GM18519 (cell line): ENCODE measurements around the gene HINT2.
A peak's percentile ranks its signal among the peaks of the same experiment; 100 is the strongest.

Source experiments
- ATAC-seq: cut with Tn5 transposase; IDR thresholded peaks from one replicate; pipeline ENCODE4 v1.9.1; 2021; ENCODE audit warnings: mild to moderate bottlenecking, moderate library complexity; ENCODE audit not compliant: unreplicated experiment, low FRiP score

Gene HINT2

DNA sequence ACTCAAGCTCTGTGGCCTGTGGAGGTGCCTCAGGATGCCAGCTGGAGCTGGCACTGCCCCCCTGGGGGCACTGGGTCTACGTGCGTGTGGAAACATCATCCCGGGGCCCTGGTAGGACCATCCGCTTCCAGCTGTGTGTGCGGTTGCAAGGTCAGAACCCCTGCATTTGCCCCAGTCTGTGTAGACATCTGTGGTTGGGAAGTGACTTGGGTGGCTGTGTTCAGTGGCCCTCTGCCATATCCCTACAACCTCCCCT, 26.7 kb upstream of the HINT2 start:
- no peak for ATAC-seq

DNA sequence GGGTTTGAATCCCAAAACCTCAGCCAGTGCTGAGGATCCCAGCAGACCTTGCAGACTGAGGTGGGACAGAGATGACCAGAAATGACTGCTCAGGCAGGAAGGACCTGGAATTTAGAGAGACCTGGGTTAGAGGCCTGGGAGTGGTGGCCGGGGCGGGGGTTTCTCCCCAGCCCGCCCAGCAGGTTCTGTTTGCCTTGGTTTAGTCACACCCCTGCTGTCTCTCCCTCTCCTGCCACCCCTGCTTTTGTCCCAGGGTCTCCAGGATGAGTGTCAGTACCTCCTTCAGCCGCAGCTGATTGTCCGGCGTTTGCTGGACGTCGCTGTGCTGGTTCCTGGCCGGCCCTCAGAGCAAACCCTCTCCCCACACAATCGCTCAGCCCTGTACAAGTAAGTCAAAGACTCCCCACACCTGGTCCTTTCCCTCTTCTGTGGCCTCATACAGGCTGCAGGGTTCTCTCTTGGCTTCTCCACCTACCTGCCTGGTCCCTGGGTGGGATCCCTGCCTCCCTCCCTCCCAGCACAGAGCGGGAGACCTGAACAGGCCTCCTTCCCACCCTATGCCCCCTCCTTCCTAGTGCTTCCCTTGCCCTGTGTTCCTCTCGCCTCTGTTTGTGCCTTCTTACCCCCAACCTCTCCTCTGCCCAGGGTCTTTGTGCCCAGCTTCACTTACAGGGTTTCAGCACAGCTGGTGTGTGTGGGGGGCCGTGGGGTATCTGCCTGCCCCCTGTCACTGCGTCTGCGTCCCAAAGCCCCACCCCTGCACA, 26.2 kb upstream of the HINT2 start:
- no peak for ATAC-seq

DNA sequence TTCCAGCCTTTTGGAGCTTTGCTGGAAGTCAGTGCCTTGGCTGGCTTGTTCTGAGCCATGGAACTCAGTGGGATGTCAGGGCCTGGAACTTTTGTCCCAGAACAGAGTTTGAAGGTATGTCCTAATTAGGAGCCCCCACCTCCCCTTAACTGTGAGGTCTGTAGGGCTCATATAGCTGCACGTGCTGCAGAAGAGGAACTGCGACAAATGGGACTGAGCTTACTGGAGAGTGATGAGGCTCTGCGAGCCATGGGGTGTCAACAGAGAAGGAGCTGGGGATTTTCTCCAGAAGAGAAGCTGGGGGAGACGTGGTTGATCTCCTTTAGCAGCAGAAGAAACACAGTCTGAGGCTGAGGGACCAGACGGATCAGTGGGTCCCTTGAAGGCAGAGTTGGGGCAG, 25.1 kb upstream of the HINT2 start:
- ATAC-seq, result no peak

DNA sequence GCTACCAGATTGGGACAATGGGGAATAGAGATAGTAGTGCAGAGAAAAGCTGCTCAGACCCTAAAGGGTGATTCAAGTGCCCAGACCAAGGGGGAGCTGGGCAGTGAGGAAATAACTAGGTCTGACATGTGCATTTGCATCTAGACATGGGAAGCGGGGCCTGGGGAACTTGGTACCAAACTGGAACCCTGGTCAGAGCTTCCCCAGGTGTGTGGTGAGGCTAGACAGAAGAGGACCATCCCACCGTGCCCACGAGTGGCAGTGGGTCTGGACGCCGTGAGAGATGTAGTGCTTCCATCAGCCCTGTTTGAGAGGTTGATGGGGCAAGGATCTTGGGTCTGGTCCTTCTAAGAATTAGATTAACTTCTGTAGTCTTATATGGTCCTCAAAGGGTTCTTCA, 21.8 kb upstream of the HINT2 start:
- ATAC-seq, result no peak

DNA sequence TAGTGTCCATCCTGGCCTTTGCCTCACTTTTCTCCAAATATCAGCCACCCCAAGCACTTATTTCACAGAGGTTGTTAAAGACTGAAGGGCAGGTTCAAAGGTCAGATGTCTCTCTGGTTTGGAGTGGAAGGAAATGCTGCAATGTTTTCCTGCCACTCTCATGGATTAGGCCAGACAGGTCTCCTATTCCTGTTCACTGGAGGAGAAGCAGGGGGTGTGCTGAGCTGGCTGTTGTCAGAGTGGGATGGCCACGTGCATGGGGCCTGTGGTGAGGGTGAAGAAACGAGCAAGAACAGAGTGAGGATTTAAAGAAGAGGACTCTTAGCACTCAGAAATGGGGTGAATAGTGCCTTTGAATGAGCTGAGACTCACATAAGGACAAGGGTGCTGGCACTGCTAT, 20.9 kb upstream of the HINT2 start:
- ATAC-seq, result no peak

DNA sequence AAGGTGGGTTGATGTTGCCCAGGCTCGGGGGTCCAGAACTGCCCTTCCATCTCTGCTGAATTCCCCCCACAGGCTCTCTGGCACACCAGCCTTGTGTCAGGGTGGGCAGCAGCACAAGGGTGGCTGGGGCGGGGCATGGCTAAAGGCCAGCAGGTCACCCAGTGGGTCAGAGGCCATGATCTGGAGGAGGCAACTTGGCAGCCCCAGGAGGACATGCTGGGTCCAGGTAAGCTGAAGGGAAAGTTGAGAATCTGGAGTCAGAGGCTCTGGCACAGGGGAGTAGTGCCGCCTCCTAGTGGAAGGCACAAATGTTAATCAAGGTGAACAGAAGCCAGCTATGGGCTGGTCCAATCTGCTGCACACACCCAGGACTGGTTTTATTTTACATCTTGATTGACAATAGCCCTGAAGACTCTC, 20.4 kb upstream of the HINT2 start:
- ATAC-seq, result no peak

DNA sequence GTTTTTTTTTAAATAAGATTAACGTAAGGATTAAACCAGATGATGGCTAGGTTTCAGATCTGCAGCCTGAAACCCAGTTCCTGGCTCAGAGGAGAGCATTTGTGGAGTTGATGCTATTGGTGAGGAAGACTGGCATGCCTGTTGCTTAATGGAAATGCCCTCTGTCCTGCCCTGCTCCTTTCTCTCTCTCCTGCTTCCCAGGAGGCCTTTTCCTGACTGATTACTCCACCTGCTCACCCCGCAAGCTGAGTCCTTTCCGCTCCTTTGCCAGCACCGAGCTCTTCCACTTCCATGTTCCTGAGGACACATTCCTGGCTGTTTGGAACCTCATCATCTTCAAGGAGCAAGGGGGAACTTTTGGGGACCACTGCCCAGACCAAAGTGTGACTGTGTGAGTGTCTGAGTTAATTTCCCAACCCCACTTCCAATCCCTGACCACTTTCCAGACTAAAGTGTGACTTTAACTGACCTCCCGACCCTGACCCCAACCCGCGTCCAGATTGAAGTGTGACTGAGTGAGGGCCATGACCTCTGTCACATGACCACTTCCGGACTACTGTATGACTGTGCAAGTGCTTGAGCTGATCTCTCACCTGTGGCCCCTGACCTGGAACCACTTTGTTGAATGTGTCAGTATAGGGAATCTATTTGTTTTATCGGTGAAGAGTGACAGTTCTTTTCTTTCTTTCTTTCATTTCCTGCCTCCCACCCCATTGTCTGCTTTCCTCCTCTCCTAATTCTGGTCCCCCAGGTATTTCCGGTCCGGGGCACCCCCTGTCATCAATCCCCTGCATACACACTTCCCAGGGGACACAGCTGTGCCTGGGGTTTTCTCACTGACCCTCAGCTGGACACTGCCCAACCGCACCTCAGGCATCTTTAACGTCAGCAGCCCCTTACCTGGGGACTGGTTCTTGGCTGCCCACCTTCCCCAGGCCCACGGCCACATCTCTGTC, 19.7 kb upstream of the HINT2 start:
- no peak for ATAC-seq

DNA sequence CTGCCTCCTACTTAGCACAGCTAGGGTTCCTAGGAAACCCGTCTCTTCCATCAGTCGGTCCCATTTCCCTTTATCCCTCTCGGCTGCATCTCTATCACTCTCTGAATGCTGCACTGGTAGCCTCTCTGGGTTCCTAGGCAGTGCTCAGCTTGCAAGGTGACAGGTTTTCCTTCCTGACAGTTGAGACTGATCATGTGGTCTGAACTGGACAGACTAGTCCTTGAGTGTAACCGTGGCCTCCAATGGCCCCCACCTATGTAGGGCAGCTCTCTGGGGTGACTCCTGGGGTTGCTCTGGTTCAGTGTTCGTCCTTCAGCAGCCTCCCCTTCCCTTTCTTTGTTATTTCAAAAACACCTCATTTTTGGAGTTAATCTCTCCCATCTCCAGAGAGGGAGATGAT, 18.0 kb upstream of the HINT2 start:
- ATAC-seq, result no peak

DNA sequence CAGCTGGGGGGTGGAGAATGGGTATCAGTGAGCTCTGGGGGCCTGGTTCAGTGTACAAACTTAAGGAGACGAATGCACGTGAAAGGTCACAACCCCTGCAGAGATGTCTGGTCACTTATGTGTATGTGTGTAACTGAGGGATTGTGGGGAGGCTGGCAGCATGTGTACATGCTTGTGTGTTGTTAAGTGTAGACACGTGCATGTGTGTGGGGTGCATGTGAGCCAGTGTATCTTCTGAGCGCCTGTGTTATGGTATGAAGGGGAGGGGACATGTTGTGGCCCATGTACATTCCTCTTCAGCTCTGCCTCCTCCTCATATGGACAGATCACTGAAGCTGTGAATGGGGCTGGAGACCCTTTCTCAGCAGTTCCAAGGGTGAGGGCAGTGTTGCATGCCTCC, 16.2 kb upstream of the HINT2 start:
- no peak for ATAC-seq

DNA sequence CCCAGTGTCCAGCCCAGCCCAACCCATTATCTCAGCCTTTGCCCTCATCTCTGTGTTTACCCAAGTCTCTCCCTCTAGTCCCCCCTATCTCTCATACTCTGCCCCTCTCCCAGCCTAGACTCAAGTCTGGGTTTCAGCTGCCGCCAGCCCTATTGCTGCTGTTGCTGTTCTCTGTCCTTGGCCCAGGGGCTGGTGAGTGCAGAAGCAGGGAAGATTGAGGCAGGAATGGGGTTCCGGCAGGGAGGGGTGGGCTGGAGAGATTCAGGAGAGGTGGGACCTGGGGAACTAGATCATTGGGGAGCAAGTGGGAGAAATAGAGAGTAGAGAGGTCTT, 14.9 kb upstream of the HINT2 start:
- ATAC-seq, result no peak

DNA sequence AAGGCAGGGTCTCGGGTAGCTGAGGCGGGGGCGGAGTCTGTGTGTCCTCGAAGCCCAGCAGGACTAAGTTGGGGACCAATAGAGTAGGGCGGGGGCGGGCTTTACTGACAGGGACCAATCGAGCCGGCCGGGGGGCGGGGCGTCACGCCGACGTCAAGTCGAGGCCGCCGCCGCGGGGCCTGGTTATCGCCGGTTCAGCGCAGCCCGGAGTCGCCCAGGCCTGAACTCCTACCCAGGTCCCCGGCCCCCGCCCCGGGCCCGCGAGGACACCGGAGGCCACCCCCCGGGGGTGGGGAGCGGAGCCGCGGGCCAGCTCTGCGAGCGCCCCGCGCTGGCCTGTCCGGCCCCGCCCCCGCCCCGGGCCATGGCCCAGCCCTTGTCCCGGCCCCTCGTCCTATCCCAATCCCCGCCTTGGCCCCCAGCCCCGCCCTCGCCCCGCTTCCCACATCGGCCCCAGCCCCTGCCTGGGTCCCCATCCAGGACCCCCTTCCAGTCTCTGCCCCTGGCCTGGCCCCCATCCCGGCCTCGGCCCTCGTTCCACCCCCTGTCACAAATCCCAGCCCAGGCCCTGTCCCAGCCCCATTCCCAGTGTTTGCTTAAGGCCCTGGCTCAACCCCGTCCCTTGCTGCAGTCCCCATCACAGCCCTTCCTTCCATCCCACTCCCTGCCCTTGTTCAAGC, 14.4 kb upstream of the HINT2 start, which contains the start of gene TMEM8B:
Gene TMEM8B, plus strand, starts transcription at position 145 of the 680 bp plus-strand sequence. Its CDS starts 220 bp downstream, at position 365.
- peak; percentile 31 for ATAC-seq

DNA sequence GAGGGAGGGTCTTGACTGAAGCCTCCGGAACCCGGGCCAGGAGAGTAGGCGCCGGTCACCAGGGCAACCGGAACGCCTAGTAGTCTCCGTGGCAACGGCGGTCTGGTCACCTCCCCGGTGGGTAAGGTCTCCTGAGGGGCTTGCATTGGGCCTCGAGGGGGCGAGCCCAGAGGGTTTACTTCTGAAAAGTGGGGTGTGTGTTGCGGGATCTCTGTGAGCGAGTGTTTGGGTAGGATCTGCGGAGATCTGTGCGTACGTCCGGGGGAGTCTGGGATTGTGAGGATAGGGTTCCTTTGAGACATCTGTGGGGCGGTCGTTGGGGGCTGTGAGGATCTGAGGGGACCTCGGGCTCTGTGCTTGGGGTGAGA, 13.9 kb upstream of the HINT2 start, which contains the start of gene FAM221B:
Gene FAM221B, minus strand, starts transcription at position 17 of the 368 bp plus-strand sequence. CDS start 2,571 bp downstream, outside the sequence.
- no peak for ATAC-seq

DNA sequence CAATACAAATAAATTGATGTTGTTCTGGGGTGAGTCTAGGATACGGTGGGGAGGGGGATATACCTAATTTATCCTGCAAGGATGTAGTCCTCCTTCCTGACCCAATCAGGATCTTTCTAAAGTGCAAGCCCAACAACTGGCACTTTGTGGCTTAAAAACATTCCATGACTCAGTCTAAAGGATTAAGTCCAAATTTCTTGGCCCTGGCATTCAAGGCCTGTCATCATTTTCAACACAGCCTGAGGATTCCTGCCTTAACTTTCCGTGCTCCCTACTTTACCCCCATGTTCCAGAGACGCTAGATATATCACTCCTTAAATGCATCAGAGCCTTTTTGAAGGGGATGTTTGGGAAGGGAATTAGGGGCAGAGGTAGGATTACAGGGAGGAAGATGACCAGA, 12.6 kb upstream of the HINT2 start:
- no peak for ATAC-seq

DNA sequence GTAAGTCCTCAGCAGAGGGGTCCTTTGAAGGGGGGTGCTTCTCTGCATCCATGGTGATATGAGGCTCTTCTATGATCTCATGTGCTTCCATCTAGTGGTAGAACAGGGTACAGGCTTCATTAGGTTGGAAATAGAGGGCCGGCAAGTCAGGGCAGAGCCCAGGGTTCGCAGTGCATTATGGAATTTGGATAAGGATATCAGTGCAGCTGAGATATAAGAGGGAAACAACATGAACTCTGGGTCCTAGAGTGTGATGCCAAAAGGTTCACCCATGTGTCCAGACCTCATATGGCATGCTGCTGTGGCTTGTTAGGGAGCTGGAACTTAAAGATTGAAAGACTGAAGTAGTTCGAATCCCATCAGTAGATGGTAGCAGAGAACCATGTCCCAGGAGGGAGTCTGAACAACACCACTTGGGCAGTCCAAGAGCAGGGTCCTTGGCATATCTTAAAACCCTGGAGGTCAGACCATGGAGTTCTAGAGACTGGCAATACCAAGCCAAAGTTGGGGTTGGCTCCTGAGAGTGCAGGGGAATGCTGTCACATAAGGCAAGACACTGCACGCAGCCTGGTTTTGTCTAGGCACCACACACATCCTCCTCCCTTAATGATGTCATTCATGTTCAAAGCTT, 11.3 kb upstream of the HINT2 start:
- ATAC-seq, result no peak

DNA sequence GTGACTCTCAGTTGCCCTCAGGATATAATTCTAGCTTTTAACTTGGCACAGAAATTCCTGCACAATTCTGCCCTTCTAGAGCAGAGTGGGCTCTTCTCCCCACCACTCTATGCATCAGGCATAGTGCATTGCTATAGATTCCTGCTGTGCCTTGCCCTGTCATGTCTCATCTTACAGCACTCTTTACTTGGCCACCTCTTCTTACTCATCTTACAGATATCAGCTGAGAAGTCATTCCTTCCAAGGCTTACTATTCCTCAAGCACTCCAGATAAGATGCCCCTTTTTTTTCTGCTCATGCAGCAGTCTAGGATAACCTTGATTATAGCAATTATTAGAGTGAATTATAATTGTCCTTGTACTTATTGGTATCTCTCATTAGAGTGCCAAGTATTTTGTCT, 8.1 kb upstream of the HINT2 start:
- ATAC-seq, result no peak

DNA sequence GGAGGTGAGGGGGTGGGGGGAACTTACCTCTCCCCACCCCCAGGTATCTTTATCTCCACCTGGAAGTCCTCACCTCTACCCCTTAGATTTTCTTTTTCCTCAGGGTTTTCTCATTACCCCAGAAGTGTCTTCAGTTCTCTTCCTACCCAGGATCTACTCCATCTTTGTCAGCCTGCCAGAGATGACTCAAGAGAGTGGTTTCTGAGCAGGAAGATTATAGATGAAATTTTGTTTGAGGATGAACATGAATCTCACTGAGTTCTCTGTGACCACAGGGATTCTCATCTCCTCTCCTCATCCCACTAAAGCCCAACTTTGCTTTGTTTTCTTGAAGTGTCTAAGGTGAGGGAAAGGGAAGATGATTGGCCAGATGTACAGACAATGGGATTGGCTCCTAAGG, 5.2 kb upstream of the HINT2 start:
- ATAC-seq, result no peak

DNA sequence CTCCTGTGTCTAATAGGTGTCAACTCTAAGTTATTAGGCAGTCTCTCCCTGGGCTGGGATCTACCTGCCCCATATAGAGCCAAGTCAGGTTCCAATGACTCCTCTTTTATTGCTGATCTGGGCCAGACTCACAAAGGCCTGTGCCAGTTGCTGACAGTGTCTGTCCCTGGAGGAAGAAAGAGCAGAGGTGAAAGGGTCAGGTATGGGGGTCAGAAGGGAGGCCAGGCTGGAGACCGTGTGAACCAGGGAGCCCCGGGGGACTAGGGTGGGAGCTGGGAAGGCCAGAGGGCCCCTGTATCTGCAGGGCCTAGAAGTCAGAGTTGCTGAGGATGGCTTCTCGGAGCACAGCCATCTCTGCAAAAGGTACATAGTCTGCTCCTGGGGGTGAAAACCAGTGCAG, 3.5 kb upstream of the HINT2 start:
- no peak for ATAC-seq

DNA sequence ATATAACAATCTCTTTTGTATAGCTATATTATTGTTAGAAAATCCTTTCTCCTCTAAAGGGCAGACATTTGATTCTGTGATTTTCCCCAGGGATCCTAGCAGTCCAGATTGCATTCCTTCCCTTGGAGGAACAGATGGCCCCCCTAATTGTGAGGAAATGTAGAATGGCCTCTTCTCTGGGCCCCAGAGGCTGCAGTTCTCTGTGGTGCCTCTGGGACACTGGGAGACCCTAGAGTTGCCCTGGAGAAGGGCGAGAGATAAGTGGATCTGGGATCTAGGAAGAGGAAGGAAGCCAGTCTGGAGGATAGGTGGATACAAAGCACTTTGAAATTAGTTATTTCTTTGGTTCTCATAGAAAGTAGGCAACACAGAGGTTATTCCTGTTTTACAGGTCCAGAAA, 1.9 kb upstream of the HINT2 start:
- ATAC-seq, result no peak

DNA sequence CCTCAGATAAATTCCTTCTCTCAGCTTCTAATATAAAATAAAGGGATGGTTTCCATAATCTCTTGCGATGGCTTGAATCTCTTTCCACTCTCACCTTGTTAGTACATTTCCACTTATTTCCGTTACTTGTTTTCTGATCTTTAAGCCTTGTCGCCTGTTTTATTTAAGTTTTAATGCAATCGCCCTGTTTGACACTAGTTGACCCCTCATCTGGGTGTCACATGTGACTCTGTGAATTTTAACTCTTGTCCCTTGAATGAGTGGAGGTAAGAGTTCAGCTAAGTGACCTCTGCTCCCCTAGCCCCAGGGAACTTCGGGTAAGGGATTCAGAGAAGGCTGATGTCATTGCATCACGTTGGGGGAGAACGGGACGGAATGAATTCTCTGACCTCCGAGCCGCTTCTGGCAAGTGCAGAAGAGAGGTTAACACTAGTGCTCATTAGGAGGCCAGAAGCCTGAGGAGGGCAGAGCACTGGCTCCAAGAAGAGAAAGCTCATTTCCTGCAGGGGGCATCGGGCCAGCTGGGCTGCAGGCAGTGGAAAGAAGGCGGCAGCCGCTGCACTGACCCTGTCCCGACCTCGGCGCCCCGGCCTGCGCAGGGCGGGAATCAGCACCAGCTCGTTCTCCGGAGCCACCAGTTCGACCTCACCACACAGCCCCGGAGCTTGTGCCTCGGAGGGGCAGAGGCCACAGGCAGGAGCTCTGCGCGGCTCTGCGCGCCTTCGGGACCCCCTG, 569 bp downstream of the HINT2 start:
- ATAC-seq, result peak; percentile 17

DNA sequence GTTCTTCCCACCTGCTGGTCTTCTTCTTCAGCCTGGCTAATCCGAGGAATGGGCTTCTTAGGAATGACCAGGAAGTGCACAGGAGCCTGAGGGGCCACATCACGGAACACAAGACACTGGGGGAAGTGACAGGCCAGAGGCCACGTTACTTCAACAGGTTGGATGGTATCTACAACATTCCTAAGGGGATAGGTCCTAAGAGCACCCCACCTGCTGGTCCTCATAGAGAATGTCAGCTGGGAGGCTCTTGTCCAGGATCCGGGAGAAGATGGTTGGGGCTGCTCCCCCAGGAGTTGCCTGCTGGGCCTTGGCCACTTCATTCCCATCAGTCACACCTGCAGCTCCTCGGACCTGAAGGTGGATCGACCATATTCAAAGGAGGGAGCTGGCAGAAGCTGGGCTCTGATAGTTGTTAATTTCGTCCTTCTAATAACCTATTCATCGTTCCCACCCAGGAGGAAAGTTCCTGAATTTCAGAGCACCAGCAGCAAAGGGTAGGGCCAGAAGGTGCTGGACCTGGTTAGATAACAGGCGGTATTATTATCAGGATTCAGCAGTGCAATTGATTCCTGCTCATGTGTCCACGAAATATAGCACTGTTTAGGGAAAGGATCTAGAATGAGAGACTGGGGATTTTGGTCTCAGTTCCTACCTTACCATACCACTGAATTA, 1.3 kb downstream of the HINT2 start:
- no peak for ATAC-seq
